WERI-Rb-1 (cell line): ENCODE results near the gene COMTD1.

ENCODE experiments used
- DNase-seq: peaks from one replicate; pipeline ENCODE4 v3.0.0-alpha.2; 2020
- H3K27ac ChIP-seq: fragments of 250-450 bp; sonication (Bioruptor Pico); 2 replicates; pipeline ENCODE4 v1.5.1; 2020; ENCODE audit warnings: mild to moderate bottlenecking, moderate library complexity
- H3K27me3 ChIP-seq: fragments of 250-450 bp; sonication (Bioruptor Pico); 2 replicates; pipeline ENCODE4 v1.5.1; 2021; ENCODE audit warnings: mild to moderate bottlenecking, low read depth, moderate library complexity; ENCODE audit not compliant: insufficient read depth, severe bottlenecking
- H3K36me3 ChIP-seq: fragments of 250-450 bp; sonication (Bioruptor Pico); 2 replicates; pipeline ENCODE4 v1.5.1; 2020; ENCODE audit warnings: mild to moderate bottlenecking, moderate library complexity
- H3K4me3 ChIP-seq: 2 replicates; pipeline ENCODE4 v1.5.1; 2011; ENCODE audit warnings: low read depth, mild to moderate bottlenecking, control low read depth, low read length
- H3K9me3 ChIP-seq: fragments of 250-450 bp; sonication (Bioruptor Pico); 2 replicates; pipeline ENCODE4 v1.5.1; 2021; ENCODE audit warnings: mild to moderate bottlenecking, moderate library complexity; ENCODE audit not compliant: severe bottlenecking
- CTCF ChIP-seq: IDR thresholded peaks from 2 replicates; pipeline ENCODE4 v1.5.1; 2011; ENCODE audit warnings: low read depth, mild to moderate bottlenecking, control low read depth, inconsistent platforms, low read length

COMTD1 gene

DNA sequence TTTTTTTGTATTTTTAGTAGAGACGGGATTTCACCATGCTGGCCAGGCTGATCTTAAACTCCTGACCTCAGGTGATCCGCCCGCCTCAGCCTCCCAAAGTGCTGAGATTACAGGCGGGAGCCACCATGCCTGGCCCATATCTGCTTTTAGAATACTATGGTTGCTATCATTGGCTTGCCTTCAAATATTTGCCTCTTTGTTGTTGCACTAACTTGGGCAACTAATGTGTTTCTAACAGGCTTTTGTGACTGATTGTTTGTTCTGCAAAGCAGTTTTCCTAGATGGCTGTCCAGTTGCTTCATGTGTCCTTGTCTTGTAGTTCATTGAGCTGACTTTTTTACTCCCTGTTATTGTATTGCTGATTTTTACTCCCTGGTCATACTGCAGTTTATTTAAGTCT lies 15.5 kb downstream of the COMTD1 start:
- DNase-seq: no peak
- H3K27ac ChIP-seq: no peak overlapping the region
- no peaks in the 10 kb centered on the region for H3K9me3 ChIP-seq
- no peak overlapping the region for H3K4me3 ChIP-seq
- no peaks in the 10 kb centered on the region for H3K27me3 ChIP-seq
- H3K36me3 ChIP-seq: peaks cover 99% of the 10 kb centered on the region
- TF ChIP-seq CTCF: no peak

DNA sequence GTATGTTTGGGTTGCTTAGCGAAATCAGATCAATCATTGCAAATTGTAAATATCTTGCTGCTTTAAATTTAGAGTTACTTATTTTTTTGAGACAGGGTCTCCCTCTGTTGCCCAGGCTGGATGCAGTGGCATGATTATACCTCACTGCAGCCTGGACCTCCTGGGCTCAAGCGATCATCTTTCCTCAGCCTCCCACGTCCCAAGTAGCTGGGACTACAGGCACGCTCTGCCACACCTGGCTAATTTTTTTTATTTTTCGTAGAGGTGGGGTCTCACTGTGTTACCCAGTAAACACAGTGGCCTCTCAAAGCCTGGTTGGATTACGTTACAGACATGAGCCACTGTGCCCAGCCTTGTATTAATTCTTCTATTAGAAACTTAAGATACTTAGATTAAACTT lies 23.4 kb downstream of the COMTD1 start:
- no peaks in the 10 kb centered on the region for H3K27me3 ChIP-seq
- TF ChIP-seq CTCF: no peak
- no peak for DNase-seq
- no peaks in the 10 kb centered on the region for H3K9me3 ChIP-seq
- H3K27ac ChIP-seq: no peak overlapping the region
- H3K36me3 ChIP-seq: peaks cover 64% of the 10 kb centered on the region
- H3K4me3 ChIP-seq: no peak overlapping the region

DNA sequence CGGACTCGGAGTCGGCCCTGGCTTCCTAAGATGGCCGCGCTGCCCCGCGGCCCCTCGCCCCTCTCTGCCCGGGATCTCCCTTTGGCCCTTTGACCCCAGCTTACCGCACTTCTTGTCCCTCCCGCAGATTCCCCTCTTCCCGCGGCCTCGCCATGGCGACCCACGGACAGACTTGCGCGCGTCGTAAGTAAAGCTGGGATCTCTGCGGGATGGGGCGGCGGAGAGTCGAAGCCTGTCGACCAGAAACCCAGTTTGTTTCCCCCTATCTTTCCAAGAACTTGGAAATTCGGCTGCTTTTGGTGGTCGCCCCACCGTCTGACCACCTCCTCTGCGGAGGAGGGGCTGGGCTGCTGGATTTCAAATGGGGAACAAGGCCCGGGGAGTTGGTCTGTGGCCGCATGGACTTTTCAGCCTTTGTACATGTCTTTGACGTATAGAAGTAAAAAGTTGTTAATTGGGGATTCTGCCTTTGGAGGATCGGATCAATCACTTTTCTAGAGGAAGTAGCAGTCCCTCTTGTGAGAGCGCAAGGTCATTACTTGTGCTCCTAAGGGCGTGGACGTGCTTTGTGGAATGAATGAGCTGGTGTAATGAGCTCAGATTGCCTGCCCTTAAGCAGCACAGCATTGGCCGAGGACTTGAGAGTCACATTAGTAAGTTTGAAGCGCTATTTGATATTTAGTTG lies 24.6 kb downstream of the COMTD1 start:
- peaks cover 52% of the 10 kb centered on the region for H3K36me3 ChIP-seq
- peak overlapping the region; percentile 100 for H3K27ac ChIP-seq
- H3K27me3 ChIP-seq: no peaks in the 10 kb centered on the region
- TF ChIP-seq CTCF: no peak
- H3K9me3 ChIP-seq: no peaks in the 10 kb centered on the region
- DNase-seq: peak; percentile 18
- peak overlapping the region; percentile 95 for H3K4me3 ChIP-seq

- peak within 1 kb of the TSS; percentile 95 for H3K4me3 ChIP-seq
- TF ChIP-seq CTCF: no peak
- no peaks in the 10 kb centered on the region for H3K27me3 ChIP-seq
- DNase-seq: peak; percentile 93
- peaks cover 45% of the 10 kb centered on the region for H3K36me3 ChIP-seq
- no peaks in the 10 kb centered on the region for H3K9me3 ChIP-seq
- H3K27ac ChIP-seq: peak within 1 kb of the TSS; percentile 100
Observed at GRCh38 chr10:75210282-75211006, 25.3 kb downstream of the COMTD1 start, which contains the start of gene VDAC2. TSS of gene VDAC2 (plus strand) at chr10:75210796. CDS start at chr10:75211159, 363 bp downstream.

DNA sequence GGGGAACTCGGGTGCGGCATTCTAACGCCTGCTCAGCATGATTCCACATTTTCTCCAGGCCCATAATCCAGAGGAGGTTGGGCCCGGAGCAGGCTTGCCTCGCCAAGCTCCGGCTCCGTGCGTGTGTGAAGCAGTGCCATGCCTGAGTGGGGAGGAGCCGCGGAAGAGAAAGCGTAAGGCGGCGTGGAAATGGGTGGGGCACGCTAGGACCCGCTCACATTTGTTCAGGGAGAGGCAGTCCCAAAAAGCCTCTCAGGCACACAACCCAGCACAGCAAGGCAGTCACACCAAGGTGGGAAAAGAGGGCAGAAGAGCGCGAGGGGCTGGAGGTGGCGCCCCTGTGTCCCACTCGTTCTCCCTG lies 25.9 kb downstream of the COMTD1 start:
- Histone ChIP-seq H3K36me3 (peaks cover 39% of the 10 kb centered on the region), H3K4me3 (peak overlapping the region; percentile 95), H3K27me3 (no peaks in the 10 kb centered on the region), H3K27ac (peak overlapping the region; percentile 100), H3K9me3 (no peaks in the 10 kb centered on the region)
- DNase-seq: peak; percentile 73
- TF ChIP-seq CTCF: no peak
